ENCODE results near the gene CLDN22. TPM values are rescaled to one million over a fixed set of nuclear protein-coding genes. Genes with fewer than 3 reads are reported as not detected.

CLDN22 gene
- total RNA-seq, 1 experiment from 2014 or later: not detected

DNA sequence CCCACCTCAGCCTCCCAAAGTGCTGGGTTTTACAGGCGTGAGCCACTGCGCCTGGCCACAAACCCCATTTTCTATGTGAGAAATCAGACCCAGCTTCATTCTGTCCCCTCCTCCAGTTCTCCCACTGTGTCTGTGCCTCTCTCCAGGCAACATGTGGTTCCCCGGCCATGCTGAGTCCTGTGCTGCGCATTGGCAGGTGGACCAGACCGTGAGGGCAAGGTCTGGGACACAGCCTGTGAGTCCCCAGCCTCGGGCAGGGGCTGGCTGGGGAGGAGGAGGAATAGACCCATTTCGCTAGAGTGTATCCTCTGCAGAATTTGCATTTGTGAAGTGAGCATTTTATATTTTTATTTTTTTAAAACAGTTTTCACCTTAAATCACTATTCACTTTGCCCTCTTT lies 23.7 kb upstream of the CLDN22 start:
- no peaks in the 10 kb centered on the region for H3K36me3 ChIP-seq (ENCODE audit: control insufficient read depth in 1 of 2, insufficient read depth in 2 of 2, low read length in 2 of 2)
- H3K27me3 ChIP-seq (ENCODE audit: insufficient read depth, low read length): no peaks in the 10 kb centered on the region
- H3K4me2 ChIP-seq (ENCODE audit: low read length): no peak overlapping the region
- no peaks in the 10 kb centered on the region for H3K79me2 ChIP-seq (ENCODE audit: insufficient read depth, low read length)
- no peak for DNase-seq (ENCODE audit: low read depth, low spot score)
- no peak overlapping the region for H3K9ac ChIP-seq (ENCODE audit: low read length)
- POLR2A ChIA-PET: no interaction called here
- no peaks in the 10 kb centered on the region for H3K9me3 ChIP-seq (ENCODE audit: control insufficient read depth in 1 of 2, insufficient read depth in 1 of 2, low read depth in 1 of 2, low read length in 2 of 2)
- H3K9me2 ChIP-seq (ENCODE audit: insufficient read depth): no peaks in the 10 kb centered on the region
- no TSS peak for BruUV-seq (replicated peaks)
- H3K27ac ChIP-seq (ENCODE audit: low read depth, low read length): no peak overlapping the region
- no peak for ATAC-seq
- H4K20me1 ChIP-seq (ENCODE audit: insufficient read depth): no peaks in the 10 kb centered on the region
- peaks cover 0 to 2% of the 10 kb centered on the region in 2 experiments; a peak in 1 of 4 replicates for H3K4me1 ChIP-seq (ENCODE audit: control insufficient read depth in 1 of 2, insufficient read depth in 2 of 2, low read length in 2 of 2)
- no peak overlapping the region for H3K4me3 ChIP-seq (replicated peaks in 1 of 2; ENCODE audit: low read depth in 1 of 2, low read length in 2 of 2)
- RAD21 ChIA-PET (ENCODE audit: low non-redundant PET in 1 of 2, low total read pairs in 2 of 2, uncharacterized antibody in 2 of 2, unreplicated experiment in 2 of 2): no interaction called here
- CTCF ChIA-PET: no interaction called here
- TF ChIP-seq, protein P1, sequence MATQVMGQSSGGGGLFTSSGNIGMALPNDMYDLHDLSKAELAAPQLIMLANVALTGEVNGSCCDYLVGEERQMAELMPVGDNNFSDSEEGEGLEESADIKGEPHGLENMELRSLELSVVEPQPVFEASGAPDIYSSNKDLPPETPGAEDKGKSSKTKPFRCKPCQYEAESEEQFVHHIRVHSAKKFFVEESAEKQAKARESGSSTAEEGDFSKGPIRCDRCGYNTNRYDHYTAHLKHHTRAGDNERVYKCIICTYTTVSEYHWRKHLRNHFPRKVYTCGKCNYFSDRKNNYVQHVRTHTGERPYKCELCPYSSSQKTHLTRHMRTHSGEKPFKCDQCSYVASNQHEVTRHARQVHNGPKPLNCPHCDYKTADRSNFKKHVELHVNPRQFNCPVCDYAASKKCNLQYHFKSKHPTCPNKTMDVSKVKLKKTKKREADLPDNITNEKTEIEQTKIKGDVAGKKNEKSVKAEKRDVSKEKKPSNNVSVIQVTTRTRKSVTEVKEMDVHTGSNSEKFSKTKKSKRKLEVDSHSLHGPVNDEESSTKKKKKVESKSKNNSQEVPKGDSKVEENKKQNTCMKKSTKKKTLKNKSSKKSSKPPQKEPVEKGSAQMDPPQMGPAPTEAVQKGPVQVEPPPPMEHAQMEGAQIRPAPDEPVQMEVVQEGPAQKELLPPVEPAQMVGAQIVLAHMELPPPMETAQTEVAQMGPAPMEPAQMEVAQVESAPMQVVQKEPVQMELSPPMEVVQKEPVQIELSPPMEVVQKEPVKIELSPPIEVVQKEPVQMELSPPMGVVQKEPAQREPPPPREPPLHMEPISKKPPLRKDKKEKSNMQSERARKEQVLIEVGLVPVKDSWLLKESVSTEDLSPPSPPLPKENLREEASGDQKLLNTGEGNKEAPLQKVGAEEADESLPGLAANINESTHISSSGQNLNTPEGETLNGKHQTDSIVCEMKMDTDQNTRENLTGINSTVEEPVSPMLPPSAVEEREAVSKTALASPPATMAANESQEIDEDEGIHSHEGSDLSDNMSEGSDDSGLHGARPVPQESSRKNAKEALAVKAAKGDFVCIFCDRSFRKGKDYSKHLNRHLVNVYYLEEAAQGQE (IDR thresholded peaks at IDR 0.05; ENCODE audit: low read depth): no peak
- intact Hi-C loops (cut with micrococcal nuclease): no loop called here
- no peak overlapping the region for H2AFZ ChIP-seq (ENCODE audit: low read depth, low read length, poor library complexity, severe bottlenecking)

DNA sequence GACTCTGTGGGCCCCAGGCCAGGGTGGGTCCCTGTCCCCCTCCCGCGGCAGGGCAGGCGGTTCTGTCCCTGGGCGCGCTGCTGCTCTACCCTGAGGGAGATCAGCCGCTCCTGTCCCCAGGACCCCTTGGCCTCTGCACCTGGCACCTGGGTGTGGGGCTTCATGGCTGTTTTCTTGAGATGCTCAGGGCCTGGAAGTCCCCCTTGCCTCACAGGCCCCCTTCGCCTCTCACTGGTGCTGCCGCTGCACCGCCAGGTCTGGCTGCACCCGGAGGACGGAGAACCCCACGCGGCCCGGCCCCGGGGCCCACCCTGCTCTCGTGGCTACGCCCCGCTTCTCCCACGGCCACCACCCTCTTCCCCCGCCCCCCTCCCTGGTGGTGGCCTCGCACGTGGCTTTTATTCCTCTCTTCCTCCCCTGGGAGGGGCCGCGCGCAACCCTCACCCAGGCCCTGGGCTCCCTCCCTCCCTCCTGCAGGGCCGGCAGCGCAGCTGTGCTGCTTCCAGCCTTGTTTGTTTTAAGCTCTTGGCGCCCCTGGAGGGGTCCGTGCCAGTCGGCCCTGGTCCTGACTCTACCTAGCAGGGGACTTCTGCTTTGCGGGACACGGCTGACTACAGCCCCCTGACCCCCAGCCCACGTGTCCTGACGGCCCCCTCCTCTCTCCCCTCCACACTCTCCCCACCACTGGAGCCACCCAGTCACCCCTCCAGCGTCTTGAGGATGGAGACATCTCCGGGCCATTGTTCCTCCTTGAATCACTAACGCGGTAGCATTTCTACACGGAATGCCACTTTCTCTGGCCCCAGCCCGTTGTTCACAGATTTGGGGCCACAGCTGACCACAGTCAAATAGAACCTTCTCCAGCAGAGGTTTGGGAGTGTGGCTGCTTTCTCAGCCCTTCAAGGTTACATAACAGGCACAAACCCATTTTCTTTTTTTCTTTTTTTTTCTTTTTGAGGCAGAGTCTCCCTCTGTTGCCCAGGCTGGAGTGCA lies 22.8 kb upstream of the CLDN22 start:
- BruUV-seq (replicated peaks): no TSS peak
- ChIA-PET POLR2A (no interaction called here), CTCF (no interaction called here), RAD21 (ENCODE audit: low non-redundant PET in 1 of 2, low total read pairs in 2 of 2, uncharacterized antibody in 2 of 2, unreplicated experiment in 2 of 2) (no interaction called here)
- Histone ChIP-seq H2AFZ (ENCODE audit: low read depth, low read length, poor library complexity, severe bottlenecking) (no peak overlapping the region), H3K27ac (ENCODE audit: low read depth, low read length) (no peak overlapping the region), H4K20me1 (ENCODE audit: insufficient read depth) (no peaks in the 10 kb centered on the region), H3K79me2 (ENCODE audit: insufficient read depth, low read length) (no peaks in the 10 kb centered on the region), H3K4me2 (ENCODE audit: low read length) (no peak overlapping the region), H3K9ac (ENCODE audit: low read length) (no peak overlapping the region), H3K36me3 (ENCODE audit: control insufficient read depth in 1 of 2, insufficient read depth in 2 of 2, low read length in 2 of 2) (no peaks in the 10 kb centered on the region), H3K9me2 (ENCODE audit: insufficient read depth) (no peaks in the 10 kb centered on the region), H3K4me3 (replicated peaks in 1 of 2; ENCODE audit: low read depth in 1 of 2, low read length in 2 of 2) (no peak overlapping the region), H3K4me1 (ENCODE audit: control insufficient read depth in 1 of 2, insufficient read depth in 2 of 2, low read length in 2 of 2) (peaks cover 5 to 6% of the 10 kb centered on the region in 2 experiments), H3K27me3 (ENCODE audit: insufficient read depth, low read length) (no peaks in the 10 kb centered on the region), H3K9me3 (ENCODE audit: control insufficient read depth in 1 of 2, insufficient read depth in 1 of 2, low read depth in 1 of 2, low read length in 2 of 2) (no peaks in the 10 kb centered on the region)
- intact Hi-C loops (cut with micrococcal nuclease): no loop called here
- DNase-seq (ENCODE audit: low read depth, low spot score) (no peak), ATAC-seq (no peak)
- TF ChIP-seq, protein P2, sequence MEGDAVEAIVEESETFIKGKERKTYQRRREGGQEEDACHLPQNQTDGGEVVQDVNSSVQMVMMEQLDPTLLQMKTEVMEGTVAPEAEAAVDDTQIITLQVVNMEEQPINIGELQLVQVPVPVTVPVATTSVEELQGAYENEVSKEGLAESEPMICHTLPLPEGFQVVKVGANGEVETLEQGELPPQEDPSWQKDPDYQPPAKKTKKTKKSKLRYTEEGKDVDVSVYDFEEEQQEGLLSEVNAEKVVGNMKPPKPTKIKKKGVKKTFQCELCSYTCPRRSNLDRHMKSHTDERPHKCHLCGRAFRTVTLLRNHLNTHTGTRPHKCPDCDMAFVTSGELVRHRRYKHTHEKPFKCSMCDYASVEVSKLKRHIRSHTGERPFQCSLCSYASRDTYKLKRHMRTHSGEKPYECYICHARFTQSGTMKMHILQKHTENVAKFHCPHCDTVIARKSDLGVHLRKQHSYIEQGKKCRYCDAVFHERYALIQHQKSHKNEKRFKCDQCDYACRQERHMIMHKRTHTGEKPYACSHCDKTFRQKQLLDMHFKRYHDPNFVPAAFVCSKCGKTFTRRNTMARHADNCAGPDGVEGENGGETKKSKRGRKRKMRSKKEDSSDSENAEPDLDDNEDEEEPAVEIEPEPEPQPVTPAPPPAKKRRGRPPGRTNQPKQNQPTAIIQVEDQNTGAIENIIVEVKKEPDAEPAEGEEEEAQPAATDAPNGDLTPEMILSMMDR (IDR thresholded peaks at IDR 0.05 in 2 of 3, conservative IDR thresholded peaks at IDR 0.05 in 1 of 3; ENCODE audit: borderline replicate concordance in 1 of 3, insufficient read depth in 1 of 3, low read depth in 2 of 3, low read length in 2 of 3): no peak
- TF ChIP-seq, protein P3, sequence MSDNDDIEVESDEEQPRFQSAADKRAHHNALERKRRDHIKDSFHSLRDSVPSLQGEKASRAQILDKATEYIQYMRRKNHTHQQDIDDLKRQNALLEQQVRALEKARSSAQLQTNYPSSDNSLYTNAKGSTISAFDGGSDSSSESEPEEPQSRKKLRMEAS (IDR thresholded peaks at IDR 0.05): no peak
- TF ChIP-seq YY1 (IDR thresholded peaks at IDR 0.05; ENCODE audit: extremely low read depth, insufficient replicate concordance, low read depth, low read length) (no peak), FOSL1 (IDR thresholded peaks at IDR 0.05; ENCODE audit: low read depth) (no peak), ZNF274 (IDR thresholded peaks at IDR 0.05; ENCODE audit: low read depth, low read length) (no peak), SP1 (IDR thresholded peaks at IDR 0.05; ENCODE audit: low read depth) (no peak), SRF (IDR thresholded peaks at IDR 0.05; ENCODE audit: low read depth) (no peak), CEBPB (IDR thresholded peaks at IDR 0.05; ENCODE audit: low read depth) (no peak), POLR2A (IDR thresholded peaks at IDR 0.05; ENCODE audit: borderline replicate concordance, extremely low read depth, insufficient read depth, insufficient read length) (no peak), ZFX (IDR thresholded peaks at IDR 0.05) (no peak), SIN3A (IDR thresholded peaks at IDR 0.05; ENCODE audit: low read depth) (no peak), EZH2phosphoT487 (IDR thresholded peaks at IDR 0.05; ENCODE audit: borderline replicate concordance) (no peak)
- TF ChIP-seq, protein P4, sequence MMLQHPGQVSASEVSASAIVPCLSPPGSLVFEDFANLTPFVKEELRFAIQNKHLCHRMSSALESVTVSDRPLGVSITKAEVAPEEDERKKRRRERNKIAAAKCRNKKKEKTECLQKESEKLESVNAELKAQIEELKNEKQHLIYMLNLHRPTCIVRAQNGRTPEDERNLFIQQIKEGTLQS (IDR thresholded peaks at IDR 0.05): no peak
